Mucosa of descending colon (tissue), 3 donors: Measurements from ENCODE around the gene NPAS1. TPM values are rescaled to one million over a fixed set of nuclear protein-coding genes. Genes with fewer than 3 reads are reported as not detected.

Source experiments
- ATAC-seq: fragments of 200-7000 bp; cut with Tn5 transposase; one replicate; pipeline ENCODE4 v1.9.1; 2020; ENCODE audit warnings: mild to moderate bottlenecking, moderate library complexity
- DNase-seq, 3 donors: peaks; one replicate each; pipeline ENCODE4 v3.0.0-alpha.2; 2020
- H3K36me3 ChIP-seq: fragments of 200-600 bp; one replicate; pipeline ENCODE4 v1.8.0; 2021; ENCODE audit warnings: low read depth, mild to moderate bottlenecking
- H3K4me1 ChIP-seq: fragments of 200-600 bp; one replicate; pipeline ENCODE4 v1.8.0; 2021; ENCODE audit warnings: low read depth, mild to moderate bottlenecking
- H3K4me3 ChIP-seq: fragments of 200-600 bp; one replicate; pipeline ENCODE4 v1.8.0; 2021; ENCODE audit warnings: mild to moderate bottlenecking
- H3K9me3 ChIP-seq: fragments of 200-600 bp; one replicate; pipeline ENCODE4 v1.8.0; 2021; ENCODE audit warnings: mild to moderate bottlenecking
- intact Hi-C, 2 donors: fragments of 100-400 bp; cut with DNase I in 1 of 2; cut with micrococcal nuclease in 1 of 2; formaldehyde crosslinking; loops; one replicate each; pipeline versions ENCODE4 v1.11.0 to v1.11.1; 2022; cut with DNase I, micrococcal nuclease
- total RNA-seq, 3 donors: library from RNA; stranded (reverse); fragmentation: NEBNext Ultra II Directional in 2 of 3; extraction: Animal tissue kit (Norgen Biotek cat#: 25700) in 2 of 3; gene quantifications; one replicate each; pipeline versions ENCODE4 v1.2.1 to v1.2.4, GENCODE V29; 2021 to 2023
- TF ChIP-seq, protein P1 (sequence below): fragments of 200-600 bp; IDR thresholded peaks from one replicate; pipeline ENCODE4 v1.8.0; 2022; ENCODE audit warnings: antibody characterized with exemption, mild to moderate bottlenecking
- donor health status: DM: no; HTN: no; CAD: no; lungs with moderate emphysema.
- donor health status: DM: no; HTN: no; CAD: no.
- donor health status: DM: no; HTN: yes; CAD: no.

NPAS1 gene
- total RNA-seq, 3 donors from 2014 or later = 0.31 to 1.1 TPM; not detected in 1

DNA sequence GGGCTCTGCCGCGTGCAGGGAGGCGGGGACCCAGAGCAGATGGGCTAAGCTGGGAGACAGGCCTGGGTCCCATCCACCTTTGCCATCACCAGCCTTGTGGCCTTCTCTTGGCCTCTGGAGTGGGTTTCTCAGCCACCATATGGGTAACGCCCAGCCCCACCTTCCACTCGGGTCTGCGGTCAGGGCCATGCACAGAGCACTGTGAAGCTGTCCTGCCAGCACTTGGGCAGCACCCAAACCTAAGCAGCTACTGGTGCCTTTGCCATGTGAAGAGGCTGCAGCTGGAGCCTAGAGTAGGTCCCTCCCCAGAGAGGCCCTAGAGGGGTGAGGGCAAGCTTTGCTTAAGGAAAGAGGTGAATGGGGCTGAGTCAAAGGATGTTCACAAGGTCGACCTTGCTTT is 24.1 kb upstream of the NPAS1 start:
- DNase-seq (no peak), ATAC-seq (no peak)
- Histone ChIP-seq H3K9me3 (no peaks in the 10 kb centered on the region), H3K4me1 (peaks cover 7% of the 10 kb centered on the region), H3K36me3 (peaks cover 3% of the 10 kb centered on the region), H3K4me3 (no peak overlapping the region)
- TF ChIP-seq, protein P1, sequence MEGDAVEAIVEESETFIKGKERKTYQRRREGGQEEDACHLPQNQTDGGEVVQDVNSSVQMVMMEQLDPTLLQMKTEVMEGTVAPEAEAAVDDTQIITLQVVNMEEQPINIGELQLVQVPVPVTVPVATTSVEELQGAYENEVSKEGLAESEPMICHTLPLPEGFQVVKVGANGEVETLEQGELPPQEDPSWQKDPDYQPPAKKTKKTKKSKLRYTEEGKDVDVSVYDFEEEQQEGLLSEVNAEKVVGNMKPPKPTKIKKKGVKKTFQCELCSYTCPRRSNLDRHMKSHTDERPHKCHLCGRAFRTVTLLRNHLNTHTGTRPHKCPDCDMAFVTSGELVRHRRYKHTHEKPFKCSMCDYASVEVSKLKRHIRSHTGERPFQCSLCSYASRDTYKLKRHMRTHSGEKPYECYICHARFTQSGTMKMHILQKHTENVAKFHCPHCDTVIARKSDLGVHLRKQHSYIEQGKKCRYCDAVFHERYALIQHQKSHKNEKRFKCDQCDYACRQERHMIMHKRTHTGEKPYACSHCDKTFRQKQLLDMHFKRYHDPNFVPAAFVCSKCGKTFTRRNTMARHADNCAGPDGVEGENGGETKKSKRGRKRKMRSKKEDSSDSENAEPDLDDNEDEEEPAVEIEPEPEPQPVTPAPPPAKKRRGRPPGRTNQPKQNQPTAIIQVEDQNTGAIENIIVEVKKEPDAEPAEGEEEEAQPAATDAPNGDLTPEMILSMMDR = no peak
- intact Hi-C loops = no loop called here

DNA sequence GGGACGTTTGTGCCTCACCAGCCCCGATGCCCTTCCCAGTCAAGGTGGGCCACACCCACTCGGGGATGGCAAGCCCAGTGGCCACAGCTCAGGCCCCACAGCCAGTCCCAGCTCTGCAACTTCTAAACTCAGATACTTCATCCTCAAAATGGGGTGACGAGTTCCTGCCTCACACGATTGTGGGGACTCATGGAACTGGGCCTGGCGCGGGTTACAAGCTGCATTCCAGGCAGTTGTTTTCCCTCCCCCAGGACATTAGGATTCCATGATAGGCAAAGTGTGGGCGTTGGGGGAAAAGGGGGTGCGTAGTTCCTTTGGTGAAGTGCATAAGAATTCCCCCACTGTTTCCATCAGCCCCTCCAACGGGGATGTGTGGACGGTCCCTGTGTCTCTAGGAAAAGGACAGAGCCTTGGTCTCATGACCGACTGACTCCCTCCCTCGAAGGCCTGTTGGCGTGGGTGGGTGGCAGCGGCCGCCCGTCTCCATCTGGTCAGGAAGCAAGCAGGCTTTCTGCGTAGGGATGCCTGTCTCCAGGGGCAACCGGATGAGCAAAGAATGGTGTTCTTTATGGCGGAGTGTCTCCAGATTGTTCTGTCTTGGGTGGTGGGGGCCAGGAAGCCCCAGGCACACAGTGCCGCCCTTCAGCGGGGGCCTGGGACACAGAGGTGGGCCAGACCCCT is 21.1 kb upstream of the NPAS1 start:
- TF ChIP-seq, protein P1 = no peak
- H3K4me1 ChIP-seq = no peaks in the 10 kb centered on the region
- H3K9me3 ChIP-seq = no peaks in the 10 kb centered on the region
- DNase-seq (no peak), ATAC-seq (no peak)
- H3K36me3 ChIP-seq = peaks cover 3% of the 10 kb centered on the region
- H3K4me3 ChIP-seq = no peak overlapping the region
- intact Hi-C loops = no loop called here

DNA sequence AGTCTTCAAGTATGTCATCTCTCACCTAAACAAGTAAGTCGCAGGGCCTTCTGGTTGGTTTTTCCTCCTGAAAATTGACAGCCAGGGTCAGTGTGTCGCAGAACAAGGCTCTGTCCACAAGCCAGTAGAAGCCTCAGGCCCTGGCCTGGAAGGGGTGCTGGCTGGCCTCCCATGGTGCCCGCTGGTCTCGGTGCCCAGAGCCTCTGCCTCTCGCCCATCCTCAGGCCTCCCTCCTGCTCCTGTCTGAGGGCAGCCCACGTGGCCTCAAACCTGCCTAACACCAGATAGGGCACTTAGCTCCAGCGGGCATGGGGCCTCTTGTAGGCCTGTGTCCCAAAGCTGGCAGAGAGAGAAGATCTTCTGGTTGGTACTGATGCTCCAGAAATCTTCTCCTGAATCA is 20.3 kb upstream of the NPAS1 start:
- Histone ChIP-seq H3K36me3 (peaks cover 3% of the 10 kb centered on the region), H3K4me3 (no peak overlapping the region), H3K4me1 (no peaks in the 10 kb centered on the region), H3K9me3 (no peaks in the 10 kb centered on the region)
- TF ChIP-seq, protein P1 = no peak
- intact Hi-C loops = no loop called here
- DNase-seq (no peak), ATAC-seq (no peak)

DNA sequence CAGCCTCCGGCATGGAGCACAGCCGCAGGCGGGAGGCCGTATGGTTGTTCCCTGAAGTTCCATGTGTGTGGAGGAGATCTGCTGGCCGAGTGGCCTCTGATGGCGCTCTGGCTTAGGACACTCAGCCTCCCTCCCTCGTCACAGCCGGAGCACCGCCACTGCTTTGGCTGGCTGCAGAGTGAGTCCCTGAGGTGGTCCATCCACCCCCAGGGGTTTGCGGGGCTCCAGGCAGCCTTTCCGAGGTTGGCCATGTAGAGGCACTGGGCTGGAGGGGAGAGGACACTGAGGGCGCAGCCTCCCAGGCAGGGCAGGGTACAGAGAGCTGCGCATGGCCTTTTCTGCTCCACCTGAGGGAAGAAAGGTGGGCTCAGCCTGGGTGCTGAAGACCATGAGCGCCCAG is 19.8 kb upstream of the NPAS1 start:
- Histone ChIP-seq H3K36me3 (peaks cover 3% of the 10 kb centered on the region), H3K9me3 (no peaks in the 10 kb centered on the region), H3K4me1 (no peaks in the 10 kb centered on the region), H3K4me3 (no peak overlapping the region)
- no peak for ATAC-seq
- intact Hi-C loops = no loop called here
- no peak for DNase-seq
- TF ChIP-seq, protein P1 = no peak

DNA sequence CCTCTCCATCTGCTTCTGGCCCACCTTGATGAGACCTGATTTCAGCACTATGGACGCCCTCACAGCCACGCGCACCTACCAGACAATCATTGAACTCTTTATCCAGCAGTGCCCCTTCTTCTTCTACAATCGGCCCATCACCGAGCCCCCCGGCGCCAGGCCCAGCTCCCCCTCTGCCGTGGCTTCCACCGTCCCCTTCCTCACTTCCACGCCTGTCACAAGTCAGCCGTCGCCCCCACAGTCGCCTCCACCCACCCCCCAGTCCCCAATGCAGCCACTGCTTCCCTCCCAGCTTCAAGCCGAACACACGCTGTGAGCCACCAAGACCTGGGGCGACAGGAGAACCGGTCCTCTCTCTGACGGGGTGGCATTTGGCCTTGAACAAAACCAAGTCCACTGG is 19.3 kb upstream of the NPAS1 start:
- ATAC-seq (no peak), DNase-seq (no peak)
- TF ChIP-seq, protein P1 = no peak
- Histone ChIP-seq H3K9me3 (no peaks in the 10 kb centered on the region), H3K36me3 (peaks cover 3% of the 10 kb centered on the region), H3K4me1 (no peaks in the 10 kb centered on the region), H3K4me3 (no peak overlapping the region)
- intact Hi-C loops = no loop called here

DNA sequence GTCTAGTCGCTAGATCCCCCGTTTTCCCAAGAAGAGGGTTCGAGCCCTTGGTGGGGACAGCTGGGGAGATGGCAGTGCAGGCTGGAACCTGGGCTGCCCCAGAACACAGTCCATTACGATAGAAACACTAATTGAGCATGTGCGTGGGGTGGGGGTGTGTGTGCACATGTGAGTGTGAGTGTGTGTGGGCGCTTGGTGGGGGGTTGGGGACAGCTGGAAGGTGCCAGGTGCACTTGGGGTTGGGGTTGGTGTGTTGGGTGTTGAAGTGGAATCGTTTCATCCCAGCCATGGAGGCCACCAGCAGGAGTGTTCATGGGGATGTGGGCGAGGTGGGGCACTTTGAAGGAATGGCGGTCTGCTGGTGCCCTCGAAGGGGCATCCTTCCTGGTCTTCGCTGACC is 18.1 kb upstream of the NPAS1 start:
- no peaks in the 10 kb centered on the region for H3K9me3 ChIP-seq
- DNase-seq (no peak), ATAC-seq (no peak)
- H3K4me3 ChIP-seq = no peak overlapping the region
- intact Hi-C loops = no loop called here
- TF ChIP-seq, protein P1 = no peak
- H3K4me1 ChIP-seq = no peaks in the 10 kb centered on the region
- H3K36me3 ChIP-seq = peaks cover 3% of the 10 kb centered on the region
